Stimulated activated CD8-positive, alpha-beta memory T cell treated with anti-CD3 and anti-CD28 coated beads, Interleukin-7, amount 100 ng/mL, for 4 hours (primary cell): ENCODE results near the gene DDA1.
"Not testable (repeated sequence)": the region's sequence is repeated elsewhere in the genome, so short reads cannot be mapped to it uniquely, and the experiment has no call there.

Experiments
- DNase-seq, 2 donors: peaks; one replicate each; pipeline ENCODE4 v3.0.0-alpha.2; 2020; ENCODE audit warnings: low read depth in 2 of 2

Gene DDA1

DNA sequence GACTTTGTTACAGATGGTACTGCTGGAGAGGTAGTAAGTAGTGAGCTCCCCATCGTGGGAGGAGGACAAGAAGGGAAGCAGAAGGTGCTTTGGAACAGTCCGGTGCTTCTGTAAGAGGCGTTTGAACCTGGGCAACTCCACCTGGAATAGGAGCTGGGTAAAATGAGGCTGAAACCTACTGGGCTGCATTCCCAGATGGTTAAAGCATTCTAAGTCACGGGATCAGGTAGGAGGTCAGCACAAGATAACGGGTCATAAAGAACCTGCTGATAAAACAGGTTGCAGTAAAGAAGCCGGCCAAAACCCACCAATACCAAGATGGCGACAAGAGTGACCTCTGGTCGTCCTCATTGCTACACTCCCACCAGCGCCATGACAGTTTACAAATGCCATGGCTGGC, 22.6 kb upstream of the DDA1 start:
- DNase-seq: no peak

DNA sequence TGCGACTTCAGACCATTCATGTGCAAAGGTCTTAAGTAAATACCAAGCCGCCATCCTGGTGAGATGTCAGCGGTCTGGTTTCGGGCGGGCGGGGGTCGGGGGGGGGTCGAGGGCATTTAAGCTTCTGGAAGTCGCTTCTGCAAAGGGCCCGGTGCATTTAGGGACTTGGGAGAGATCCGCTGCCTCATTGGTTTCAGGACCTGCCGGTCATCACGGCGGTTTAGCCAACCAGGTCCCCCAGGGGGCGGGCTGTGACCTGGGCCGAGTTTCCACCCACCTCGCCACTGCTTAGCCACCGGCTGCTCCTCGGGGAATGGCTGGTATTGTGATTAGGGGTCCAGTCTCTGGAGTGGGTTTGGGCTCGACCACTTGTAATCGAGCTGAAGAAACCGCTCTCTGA, 19.9 kb upstream of the DDA1 start:
- peak in 1 of 2 donors; percentile 25 for DNase-seq

DNA sequence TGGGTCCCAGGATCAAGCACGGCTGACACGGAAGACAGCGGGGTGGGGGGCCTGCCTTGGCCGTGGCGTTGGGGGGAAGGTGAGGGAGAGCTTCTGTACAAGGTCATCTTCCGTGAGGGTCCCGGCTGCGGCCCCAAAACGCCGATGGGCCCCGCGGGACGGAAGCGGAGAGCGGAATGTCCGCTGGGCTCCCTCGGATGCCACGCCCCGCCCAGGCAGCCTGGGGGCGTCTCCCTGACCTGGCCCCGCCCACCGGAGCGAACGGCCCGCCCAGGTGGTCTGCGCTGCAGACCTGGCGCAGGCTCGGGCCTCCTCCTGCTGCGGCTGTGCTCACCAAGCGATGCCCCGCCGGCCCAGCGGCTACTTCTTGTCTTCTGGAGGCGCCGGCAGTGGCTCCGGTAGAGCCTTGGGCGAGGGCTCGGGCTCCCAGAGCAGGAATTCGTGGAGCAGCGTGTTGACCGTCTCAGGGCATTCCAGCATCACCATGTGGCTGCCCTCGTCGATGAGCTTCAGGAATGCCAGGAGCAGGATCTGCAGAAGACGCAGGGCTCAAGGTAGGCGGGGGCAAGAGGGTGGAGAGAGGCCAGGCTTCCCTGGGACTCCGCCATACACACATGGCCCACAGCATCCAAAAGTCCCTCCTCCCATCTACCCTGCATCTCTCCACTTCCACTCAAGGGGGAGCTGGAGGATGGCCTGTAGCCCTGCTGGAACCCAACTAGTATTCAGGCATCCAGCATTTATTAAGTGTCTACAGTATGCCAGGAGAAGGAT, 16.9 kb upstream of the DDA1 start:
- peak; percentile 59 to 64 for DNase-seq

DNA sequence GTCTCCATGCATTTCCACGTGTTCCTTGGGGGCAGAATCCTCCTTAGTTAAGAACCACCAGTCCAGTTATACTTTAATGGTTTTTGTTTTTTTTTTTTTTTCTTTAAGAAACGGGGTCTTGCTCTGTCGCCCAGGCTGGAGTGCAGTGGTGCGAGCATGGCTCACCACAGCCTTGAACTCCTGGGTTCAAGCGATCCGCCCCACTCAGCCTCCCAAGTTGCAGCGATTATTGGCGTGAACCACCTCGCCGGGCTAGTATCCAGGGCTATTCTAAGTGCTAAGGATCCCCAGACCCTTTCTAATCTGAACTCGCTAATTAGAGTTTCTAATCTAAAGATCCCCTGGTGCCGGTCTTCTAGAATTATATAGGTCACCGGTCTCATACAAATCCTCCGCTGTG, 15.8 kb upstream of the DDA1 start:
- DNase-seq: no peak

DNA sequence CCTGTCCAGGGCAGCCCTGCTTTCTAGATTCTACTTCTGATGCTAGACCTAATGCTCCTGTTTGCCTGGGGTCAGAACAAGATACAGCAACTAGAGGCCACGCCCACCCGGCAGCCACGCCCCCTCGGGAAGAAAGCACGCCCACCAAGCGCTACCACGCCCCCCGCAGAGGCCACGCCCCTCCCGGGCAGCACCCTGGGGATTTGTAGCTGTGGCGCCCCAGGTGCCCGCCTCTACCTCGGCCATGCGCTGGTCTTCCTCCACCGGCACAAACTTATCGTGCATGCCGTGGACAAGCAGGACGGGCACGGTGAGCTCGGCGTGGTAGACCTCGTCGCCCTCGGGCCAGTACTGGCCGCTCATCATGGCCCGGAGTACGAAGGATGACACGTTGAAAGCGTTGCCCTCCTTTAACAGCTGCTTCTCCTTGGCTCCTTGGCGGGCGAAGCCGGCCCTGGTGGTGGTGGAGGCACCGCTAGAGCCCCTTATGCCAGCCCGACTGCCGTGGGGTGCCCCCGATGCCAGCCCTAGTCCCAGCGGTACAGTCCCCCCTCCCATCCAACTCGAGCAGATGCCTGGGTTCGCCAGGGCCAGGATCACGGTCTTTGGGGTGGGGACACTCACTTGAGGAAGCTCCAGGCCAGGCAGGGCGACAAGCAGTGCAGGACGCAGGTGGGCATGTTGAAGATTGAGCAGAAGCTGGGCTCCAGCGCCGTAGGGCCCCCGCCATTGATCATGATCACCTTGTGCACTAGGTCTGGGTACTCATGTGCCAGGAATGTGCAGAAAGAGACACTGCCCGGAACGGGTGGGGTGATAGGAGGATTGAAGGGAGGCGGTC, 15.1 kb upstream of the DDA1 start:
- peak in 1 of 2 donors; percentile 20 for DNase-seq

DNA sequence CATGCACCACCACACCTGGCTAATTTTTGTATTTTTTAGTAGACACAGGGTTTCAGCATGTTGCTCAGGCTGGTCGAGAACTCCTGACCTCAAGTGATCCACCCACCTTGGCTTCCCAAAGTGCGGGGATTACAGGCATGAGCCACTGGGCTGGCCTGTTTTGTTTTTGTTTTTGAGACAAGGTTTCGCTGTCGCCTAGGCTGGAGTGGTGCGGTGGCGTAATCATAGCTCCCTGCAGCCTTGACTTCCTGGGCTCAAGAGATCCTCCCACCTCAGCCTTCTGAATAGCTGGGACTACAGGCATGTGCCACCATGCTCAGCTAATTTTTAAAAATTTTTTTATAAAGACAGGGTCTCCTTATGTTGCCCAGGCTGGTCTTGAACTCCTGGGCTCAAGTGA, 13.8 kb upstream of the DDA1 start:
- DNase-seq: not testable (repeated sequence)

DNA sequence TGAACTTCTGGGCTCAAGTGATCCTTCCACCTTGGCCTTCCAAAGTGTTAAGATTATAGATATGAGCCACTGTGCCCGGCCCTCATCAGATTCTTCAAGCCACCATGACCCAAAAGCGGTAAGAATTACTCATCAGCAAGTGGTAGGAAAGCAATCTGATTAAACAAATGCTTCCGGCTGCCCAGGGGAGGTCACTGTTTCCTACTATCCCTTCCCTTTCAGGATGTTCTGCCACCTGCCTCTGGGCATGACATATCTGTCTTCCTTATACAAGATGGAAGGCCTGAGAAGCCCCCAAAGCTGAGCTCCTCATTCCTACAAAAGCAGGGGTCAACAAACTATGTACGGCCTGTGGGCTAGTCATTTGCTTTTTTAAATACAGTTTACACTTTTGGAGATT, 13.1 kb upstream of the DDA1 start:
- DNase-seq: no peak

DNA sequence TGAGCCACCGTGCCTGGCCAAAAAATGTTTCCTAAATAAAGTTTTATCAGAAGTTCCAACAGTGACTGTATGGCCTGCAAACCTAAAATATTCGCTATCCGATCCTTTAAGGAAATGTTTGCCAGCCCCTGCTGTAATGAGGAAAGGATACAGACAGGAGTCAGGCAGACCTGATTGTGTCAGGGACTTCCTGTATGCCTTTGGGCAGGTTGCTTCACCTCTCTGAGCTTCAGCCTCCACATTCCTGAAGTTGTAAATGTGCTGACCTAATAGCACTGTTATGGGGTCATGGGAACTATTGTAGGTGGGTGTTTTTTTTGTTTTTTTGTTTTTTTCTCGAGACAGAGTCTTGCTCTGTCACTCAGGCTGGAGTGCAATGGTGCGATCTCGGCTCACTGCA, 12.4 kb upstream of the DDA1 start:
- DNase-seq: no peak

DNA sequence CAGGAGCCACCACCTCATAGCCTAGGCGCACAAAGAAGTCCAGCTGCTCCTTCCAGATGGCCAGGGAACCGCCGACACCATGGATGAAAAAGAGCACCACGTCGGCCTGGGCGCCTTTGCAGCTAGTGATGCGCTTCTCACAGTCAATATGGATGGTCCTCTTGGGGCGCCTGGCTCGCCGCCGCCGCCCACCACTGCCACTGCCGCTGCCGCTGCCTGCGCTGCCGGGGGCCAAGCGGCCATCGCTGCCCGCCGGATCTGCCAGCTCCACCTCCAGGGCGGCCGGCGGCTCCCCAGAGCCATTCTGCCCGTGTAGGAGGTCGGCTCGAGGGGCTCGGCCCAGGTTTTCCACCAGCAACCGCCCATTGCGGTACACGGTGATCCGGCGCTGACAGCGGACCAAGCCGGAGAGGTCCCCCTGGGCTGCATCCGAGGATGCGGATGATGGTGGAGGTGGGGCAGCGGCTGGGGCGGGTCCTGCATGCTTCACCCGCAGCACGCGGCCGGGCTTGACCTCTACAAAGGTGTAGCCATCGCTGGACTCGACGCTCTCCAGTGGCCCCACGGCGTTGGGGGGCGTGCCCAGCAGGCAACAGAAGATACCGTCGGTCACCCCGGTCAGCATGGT, 8.3 kb upstream of the DDA1 start:
- DNase-seq: no peak

DNA sequence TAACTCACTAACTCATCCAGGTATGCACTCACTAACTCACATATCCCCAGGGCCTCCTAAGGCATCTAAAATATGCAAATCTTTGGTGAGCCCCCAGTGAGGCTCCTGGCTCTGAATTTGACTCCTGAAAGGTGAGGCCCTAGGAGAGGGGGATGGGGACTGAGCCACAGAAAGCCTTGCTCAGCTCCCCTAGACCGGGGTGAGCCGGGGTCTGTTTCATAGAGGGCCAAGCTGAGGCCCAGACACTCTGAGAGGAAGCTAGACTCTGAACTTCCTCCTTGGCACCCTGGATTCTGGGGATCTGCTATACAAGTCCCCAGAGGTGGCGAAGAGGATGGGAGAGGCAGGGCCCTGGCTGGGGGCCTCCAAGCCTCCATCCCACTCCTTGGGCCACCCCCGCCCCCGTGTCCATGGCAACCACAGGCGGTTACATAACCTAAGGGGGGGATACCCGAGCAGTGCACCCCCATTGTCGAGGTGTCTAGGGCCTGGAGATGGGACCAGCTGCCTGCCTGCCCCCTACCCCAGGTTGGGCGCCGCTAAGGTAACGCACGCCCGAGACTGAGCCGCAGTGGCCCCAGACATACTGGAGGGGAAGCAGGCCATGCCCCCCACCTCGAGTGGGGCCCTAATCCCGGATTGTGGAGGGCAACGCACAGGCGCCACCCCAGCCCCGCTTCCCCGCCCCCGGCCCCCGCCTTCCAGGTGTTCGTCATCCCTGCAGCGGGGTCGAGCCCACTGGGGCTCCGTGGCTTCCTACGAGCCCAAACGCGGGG, 6.8 kb upstream of the DDA1 start:
- no peak for DNase-seq

DNA sequence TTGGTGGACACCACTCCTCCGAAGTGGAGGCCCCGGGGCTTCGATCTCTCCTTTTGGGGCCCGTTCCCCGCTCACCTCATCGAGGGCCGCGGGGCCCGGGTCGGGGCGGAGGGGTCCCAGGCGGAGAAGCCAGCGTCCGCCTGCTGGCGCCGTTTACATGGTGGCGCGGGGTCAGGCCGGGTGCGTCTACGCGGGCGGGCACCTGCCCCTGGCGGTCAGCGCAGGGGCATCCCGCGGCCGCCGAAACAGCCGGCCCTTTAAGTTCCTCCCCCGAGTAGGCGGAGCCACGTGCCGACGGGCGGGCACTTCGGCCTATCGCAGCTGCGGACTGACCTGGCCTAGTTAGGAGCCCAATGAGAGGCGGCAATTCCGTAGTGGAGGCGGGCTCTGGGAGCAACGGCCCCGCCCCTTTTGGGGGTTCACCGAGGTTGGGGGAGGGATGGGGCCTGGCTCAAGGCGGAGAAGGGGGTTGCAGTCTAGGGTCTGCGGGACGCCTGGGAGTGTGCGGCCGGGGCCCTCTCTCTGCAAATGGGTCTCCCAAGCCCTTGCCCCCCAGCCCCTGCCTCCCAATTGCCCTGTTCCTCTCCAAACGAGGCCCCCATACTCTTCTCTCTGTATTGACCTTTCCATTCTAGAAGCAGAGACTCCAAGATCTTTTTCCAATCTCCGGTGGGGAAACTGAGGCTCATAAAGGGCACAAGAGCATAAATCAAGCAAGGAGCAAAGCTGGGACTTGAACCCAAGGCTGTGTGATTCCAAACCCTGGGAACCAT, 6.0 kb upstream of the DDA1 start, which contains the start of gene ABHD8:
Gene ABHD8 (minus strand): TSS at position 259 of the 773 bp plus-strand sequence. CDS start 1,809 bp downstream, outside the sequence.
- peak; percentile 87 to 88 for DNase-seq

DNA sequence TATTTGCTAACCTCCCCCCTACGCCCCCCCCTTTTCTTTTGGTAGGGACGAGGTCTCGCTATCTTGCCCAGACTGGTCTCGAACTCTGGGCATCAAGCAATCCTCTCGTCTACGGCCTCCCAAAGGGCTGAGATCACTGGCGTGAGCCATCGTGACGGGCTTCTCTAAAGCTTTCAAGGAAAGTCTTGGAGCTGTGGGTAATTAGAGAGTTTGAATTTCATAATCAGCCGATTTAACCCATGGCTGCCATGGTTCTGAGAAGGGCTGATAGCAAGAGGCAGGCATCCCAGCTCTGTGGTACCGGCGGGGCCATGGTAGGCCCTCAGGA, 5.5 kb upstream of the DDA1 start:
- DNase-seq: no peak

DNA sequence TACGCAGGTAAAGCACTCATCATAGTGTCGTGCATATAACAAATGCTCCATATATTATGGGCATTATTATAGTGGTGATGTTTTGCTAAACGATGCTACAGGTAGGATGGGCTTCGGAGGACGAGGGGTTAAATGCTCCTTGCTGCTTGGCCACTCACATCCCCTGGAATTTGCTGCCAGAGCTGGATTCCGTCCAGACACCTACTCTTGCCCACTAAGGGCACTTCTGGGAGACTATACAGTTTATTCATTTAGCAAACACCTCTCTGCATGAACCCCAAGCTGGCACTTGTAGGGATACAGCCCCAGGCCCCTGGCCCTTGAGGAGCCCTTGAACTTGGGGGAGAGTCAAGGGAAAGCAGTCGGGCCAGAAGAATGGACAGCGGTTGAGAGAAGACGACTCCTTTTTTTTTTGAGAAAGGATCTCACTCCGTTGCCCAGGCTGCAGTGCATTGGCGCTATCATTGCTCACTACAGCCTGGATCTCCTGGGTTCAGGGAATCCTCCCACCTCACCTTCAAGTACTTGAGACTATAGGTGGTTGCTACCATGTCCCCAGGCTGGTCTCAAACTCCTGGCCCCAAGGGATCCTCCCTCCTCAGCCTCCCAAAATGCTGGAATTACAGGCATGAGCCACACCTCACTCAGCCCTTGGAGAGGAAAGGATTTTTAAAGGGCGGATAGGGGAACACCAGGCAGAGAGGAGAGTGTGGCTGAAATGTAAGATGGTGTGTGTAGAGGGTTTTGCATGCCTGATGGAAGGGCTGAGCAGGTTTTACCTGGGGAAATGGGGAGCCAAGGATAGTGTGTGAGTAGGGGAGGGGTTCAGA, 4.8 kb upstream of the DDA1 start:
- no peak for DNase-seq

DNA sequence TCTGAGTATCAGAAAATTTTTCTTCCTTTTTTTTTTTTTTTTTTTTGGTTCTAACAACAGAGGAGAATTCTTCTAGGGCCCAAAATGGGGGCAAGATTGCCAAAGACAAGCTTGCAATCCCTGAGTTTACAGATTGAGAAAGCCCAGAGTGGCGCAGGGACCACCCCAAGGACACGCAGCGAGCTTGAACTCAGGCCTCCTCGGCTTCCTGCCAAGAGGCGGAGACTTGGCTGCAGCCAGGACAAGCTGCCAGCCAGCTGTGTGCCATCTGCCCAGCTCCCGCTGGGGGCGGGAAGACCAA, 4.2 kb upstream of the DDA1 start:
- DNase-seq: no peak

DNA sequence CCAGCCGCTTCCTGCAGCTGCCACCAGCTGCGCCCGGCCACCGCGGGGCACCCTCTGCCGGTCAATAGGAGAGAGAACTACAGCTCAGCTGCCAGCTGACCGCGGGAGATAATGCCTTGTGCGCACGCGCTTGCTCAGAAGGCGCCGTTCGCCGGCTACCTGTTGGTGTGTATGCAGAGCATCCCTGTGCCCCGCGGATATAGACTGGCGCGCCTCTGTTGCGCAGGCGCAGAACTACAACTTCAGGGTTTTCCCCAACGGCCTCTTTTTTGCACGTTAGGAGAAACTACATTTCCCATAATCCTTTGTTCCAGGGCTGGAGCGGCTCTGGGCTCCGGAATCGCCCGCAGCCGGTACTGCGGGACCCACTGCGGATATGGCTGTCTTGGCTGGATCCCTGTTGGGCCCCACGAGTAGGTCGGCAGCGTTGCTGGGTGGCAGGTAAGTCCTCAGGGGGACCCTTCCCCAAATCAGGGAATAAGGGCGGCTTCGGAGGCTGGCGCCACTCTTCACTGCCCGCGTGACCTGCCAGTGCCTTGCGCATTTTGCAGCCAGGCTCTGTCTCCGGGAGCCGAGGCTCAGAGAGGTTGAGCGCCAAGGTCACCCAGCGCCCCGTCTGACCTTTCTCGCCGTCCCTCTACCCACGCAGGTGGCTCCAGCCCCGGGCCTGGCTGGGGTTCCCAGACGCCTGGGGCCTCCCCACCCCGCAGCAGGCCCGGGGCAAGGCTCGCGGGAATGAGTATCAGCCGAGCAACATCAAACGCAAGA, 3.7 kb upstream of the DDA1 start, which contains the start of gene MRPL34:
Gene MRPL34 (plus strand): TSS at position 356 of the 768 bp plus-strand sequence. CDS start 21 bp downstream, at position 377.
- DNase-seq: peak; percentile 91 to 92

DNA sequence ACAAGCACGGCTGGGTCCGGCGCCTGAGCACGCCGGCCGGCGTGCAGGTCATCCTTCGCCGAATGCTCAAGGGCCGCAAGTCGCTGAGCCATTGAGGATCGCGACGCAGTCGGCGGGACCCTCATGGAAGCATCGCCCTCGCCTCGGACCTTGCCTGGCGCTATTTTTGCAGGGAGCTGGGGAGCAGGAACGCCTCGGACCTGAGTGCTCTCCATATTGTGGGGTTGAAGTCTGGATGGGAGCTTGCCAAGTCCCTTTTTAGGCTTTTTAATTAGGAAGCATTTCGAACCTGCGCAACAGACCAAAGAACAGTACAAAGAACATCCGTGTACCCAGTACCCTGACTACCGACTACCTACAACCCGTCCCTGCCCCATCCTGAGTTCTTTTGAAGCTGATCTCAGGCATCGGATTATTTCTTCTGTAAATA, 3.1 kb upstream of the DDA1 start:
- DNase-seq: no peak

DNA sequence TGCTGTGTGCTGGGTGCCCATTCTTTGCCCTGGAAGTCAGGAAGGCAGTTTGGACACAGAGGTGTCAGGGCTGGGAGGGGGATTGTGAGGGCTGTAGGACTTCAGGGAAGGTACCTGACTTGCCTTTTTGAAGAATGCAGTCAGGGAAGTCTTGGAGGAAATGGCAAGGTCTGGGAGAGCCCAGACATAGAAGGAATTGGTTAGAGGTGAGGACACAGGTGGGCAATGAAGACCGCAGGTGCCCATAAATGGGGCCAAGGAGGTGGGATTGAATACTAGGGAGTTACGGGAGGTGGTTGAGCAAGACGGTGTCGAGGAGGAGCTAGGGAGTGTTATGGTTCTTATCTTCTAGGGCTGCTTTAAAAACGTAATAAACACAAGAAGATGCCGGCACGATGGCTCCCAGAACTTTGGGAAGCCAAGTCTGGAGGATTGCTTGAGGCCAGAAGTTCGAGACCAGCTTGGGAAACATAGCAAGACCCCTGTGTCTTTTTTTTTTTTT, 1.4 kb upstream of the DDA1 start:
- no peak for DNase-seq

DNA sequence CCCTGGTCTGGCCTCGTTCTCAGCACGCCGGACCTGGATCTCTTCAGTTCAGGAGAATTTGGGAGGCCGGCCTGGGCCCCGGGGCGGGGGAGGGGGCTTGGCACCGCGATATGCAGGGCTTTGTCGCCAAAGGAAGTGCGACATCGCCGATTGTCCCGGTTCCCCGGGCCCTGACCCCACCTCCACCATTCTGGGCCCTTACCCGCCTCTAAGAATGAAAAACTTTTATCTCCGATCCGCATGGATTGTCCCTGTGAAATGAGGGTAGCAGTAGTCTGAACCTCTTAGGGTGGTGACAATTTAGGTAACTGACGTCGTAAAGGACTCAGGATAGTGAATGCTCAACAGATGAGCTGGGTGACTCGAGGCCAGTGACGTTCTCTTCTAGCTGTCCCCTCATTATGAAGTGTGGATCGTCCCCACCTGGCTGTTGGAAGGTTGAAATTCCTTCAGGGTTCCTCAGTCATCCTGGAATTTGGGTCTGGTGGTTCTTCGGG, 650 bp downstream of the DDA1 start:
- DNase-seq: no peak
